OCI-LY7 (cell line): Measurements from ENCODE around the gene TASP1.

Experiments
- EZH2phosphoT487 ChIP-seq: fragments of 200-600 bp; sonication (generic); IDR thresholded peaks from 2 replicates; pipeline ENCODE4 v1.6.1; 2018; ENCODE audit warnings: low read depth, borderline replicate concordance, mild to moderate bottlenecking, mixed run types, antibody characterized with exemption, low read length, moderate library complexity, mixed read lengths
- TF ChIP-seq, protein P1 (sequence below): fragments of 200-600 bp; sonication (generic); conservative IDR thresholded peaks from 2 replicates; pipeline ENCODE4 v1.5.1; 2014; ENCODE audit warnings: mild to moderate bottlenecking, antibody characterized with exemption, low read length, moderate library complexity, mixed read lengths

DNA sequence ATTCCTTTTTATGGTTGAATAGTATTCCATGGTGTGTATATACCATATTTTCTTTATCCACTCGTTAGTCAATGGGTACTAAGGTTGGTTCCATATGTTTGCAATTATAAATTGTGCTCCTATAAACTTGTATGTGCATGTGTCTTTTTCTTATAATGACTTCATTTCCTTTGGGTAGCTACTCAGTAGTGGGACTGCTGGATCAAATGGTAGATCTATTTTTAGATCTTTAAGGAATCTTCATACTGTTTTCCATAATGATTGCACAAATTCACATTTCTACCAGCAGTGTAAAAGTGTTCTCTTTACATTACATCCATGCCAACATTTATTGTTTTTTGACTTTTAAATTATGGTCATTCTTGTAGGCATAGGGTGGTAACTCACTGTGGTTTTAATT is 164.3 kb downstream of the TASP1 start:
- TF ChIP-seq, protein P1, sequence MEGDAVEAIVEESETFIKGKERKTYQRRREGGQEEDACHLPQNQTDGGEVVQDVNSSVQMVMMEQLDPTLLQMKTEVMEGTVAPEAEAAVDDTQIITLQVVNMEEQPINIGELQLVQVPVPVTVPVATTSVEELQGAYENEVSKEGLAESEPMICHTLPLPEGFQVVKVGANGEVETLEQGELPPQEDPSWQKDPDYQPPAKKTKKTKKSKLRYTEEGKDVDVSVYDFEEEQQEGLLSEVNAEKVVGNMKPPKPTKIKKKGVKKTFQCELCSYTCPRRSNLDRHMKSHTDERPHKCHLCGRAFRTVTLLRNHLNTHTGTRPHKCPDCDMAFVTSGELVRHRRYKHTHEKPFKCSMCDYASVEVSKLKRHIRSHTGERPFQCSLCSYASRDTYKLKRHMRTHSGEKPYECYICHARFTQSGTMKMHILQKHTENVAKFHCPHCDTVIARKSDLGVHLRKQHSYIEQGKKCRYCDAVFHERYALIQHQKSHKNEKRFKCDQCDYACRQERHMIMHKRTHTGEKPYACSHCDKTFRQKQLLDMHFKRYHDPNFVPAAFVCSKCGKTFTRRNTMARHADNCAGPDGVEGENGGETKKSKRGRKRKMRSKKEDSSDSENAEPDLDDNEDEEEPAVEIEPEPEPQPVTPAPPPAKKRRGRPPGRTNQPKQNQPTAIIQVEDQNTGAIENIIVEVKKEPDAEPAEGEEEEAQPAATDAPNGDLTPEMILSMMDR = no peak
- TF ChIP-seq EZH2phosphoT487 = no peak
